ENCODE data around the gene DDR2.
"Not testable (repeated sequence)": the region's sequence is repeated elsewhere in the genome, so short reads cannot be mapped to it uniquely, and the experiment has no call there.

DNA sequence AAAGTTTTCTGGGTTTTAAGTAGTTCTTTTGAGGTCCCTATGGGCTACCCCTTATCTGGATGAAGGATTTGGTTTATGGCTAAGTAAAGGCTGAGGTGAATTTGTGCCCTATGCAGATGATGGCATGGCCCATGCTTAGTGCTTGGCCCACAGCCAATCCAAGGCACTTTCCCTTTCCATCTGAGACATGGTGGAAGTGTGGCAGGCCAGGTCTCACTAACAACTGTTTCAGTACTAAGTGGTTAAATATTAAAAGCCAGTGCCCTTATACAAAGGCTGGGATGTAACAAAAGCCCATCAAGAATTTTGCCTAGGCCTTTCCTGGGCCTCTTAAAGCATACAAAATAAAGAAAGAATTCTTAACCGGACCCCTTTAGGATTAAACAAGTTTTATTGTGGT lies 156.5 kb downstream of the DDR2 start:
- TF ChIP-seq, protein P1, sequence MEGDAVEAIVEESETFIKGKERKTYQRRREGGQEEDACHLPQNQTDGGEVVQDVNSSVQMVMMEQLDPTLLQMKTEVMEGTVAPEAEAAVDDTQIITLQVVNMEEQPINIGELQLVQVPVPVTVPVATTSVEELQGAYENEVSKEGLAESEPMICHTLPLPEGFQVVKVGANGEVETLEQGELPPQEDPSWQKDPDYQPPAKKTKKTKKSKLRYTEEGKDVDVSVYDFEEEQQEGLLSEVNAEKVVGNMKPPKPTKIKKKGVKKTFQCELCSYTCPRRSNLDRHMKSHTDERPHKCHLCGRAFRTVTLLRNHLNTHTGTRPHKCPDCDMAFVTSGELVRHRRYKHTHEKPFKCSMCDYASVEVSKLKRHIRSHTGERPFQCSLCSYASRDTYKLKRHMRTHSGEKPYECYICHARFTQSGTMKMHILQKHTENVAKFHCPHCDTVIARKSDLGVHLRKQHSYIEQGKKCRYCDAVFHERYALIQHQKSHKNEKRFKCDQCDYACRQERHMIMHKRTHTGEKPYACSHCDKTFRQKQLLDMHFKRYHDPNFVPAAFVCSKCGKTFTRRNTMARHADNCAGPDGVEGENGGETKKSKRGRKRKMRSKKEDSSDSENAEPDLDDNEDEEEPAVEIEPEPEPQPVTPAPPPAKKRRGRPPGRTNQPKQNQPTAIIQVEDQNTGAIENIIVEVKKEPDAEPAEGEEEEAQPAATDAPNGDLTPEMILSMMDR (IDR thresholded peaks at IDR 0.05), result not testable (repeated sequence)
- TF ChIP-seq EZH2phosphoT487, EZH2 (IDR thresholded peaks at IDR 0.05): not testable (repeated sequence)
